Hepatocyte (in vitro differentiated cells): Measurements from ENCODE around the gene IFI27L1.

Source experiments
- CTCF ChIP-seq: fragments of 200-600 bp; sonication (generic); IDR thresholded peaks from 2 replicates; pipeline ENCODE4 v1.5.1; 2016; ENCODE audit warnings: antibody characterized with exemption, mild to moderate bottlenecking; ENCODE audit not compliant: poor library complexity
- EZH2phosphoT487 ChIP-seq: fragments of 200-600 bp; sonication (generic); IDR thresholded peaks from one replicate; pipeline ENCODE4 v1.6.1; 2018; ENCODE audit warnings: antibody characterized with exemption, mild to moderate bottlenecking, low read depth, moderate library complexity; ENCODE audit not compliant: unreplicated experiment, severe bottlenecking

- TF ChIP-seq CTCF (no peak), EZH2phosphoT487 (no peak)
Measured at GRCh38 chr14:94121485-94121884, 40.4 kb downstream of the IFI27L1 start.
